ENCODE measurements around the gene AXIN1. TPM values are rescaled to one million over a fixed set of nuclear protein-coding genes. Genes with fewer than 3 reads are reported as not detected.

The AXIN1 gene
- total and polyA plus RNA-seq, 2 of the 8 experiments (the other 6 are each of a cell fraction or from before 2014, with no cell fraction given) = 12.5 to 41.9 TPM

DNA sequence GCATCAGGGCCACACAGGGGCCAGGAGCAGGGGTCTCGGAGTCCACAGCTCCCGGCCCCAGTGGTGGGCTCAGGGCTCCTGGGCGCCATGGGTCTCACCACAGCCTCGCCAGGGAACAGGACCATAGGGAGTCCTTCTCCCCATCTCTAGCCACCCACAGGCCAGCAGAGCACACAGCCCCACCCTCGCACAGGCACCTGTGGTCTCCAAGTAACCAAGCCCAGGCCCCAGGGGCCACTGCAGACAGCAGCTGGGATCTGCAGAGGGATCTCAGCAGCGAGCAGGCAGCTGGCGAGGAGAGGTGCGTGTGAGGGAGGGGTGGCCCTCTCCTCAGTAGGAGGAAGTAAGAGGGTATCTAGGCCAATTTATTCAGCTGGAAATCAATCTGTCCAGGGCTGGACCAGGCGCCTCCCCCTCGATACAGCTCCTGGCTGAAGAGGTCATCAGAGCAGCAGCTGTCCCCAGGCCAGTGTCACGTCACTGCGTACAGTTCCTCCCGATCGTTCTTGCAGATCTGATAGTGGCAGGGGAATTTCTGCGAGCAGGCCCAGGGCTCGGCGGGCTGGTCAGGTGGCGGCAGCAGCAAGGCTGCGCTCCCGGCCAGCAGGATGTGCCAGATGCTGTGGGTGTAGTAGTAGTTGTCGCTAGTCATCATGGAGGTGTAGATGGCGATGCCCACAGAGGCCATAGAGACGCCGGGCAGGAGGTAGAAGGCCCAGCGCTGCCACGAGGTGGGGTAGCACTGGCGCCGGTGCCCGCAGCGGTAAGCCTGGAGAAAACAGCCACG lies 19.2 kb upstream of the AXIN1 start:
- no peaks in the 10 kb centered on the region; the same call in 1 of the 2 replicates for H3K79me1 ChIP-seq (ENCODE audit: low read depth, low read length)
- no peak overlapping the region for H2AK5ac ChIP-seq (ENCODE audit: low read depth, low read length)
- H3K23me2 ChIP-seq (ENCODE audit: low read depth, low read length) = no peaks in the 10 kb centered on the region; the same call in 1 of the 2 replicates
- ChIA-PET POLR2A (ENCODE audit: partially characterized antibody) (interaction anchor here (0.6 to 2.5 kb wide), 11 partner anchors 7 to 377 kb away, joined by 3 to 11 read pairs (median 4); no protein-coding TSS in a partner anchor), CTCF (ENCODE audit: partially characterized antibody) (interaction anchor here (0.6 to 1.8 kb wide), 10 partner anchors 9 to 341 kb away, joined by 3 to 5 read pairs (median 3); no protein-coding TSS in a partner anchor)
- H3K9me3 ChIP-seq (ENCODE audit: insufficient read depth in 2 of 2, low read depth in 1 of 2, low read length in 1 of 2) = no peaks in the 10 kb centered on the region
- H2BK20ac ChIP-seq (ENCODE audit: low read length) = no peak overlapping the region
- WGBS, 2 experiments (ENCODE audit: extremely low coverage in 1 of 2, insufficient coverage in 1 of 2, insufficient read length in 1 of 2, insufficient replicate concordance in 2 of 2, low coverage in 1 of 2, low lambda C conversion rate in 2 of 2, missing lambda C conversion rate in 1 of 2) = 96% methylated on average over 31 of the region's 31 CpGs; no CpG with 5 or more reads in 1 of the 2 experiments
- H3K4me1 ChIP-seq (replicated peaks in 1 of 4; ENCODE audit: control insufficient read depth in 3 of 4, insufficient read depth in 4 of 4, low read length in 3 of 4) = peaks cover 0 to 10% (median 9%) of the 10 kb centered on the region in 4 experiments; a peak in 5 of 7 replicates
- no peak for TF ChIP-seq ZNF274 (IDR thresholded peaks at IDR 0.05; ENCODE audit: borderline replicate concordance, extremely low read depth, low read length)
- TF ChIP-seq HDAC6 (IDR thresholded peaks at IDR 0.05; ENCODE audit: low read depth, low read length) = no peak
- no peak for TF ChIP-seq SUZ12 (IDR thresholded peaks at IDR 0.05; ENCODE audit: low read length)
- no peak overlapping the region for H3K56ac ChIP-seq (replicated peaks; ENCODE audit: insufficient read length, low read depth, low read length)
- no peak overlapping the region for H2BK15ac ChIP-seq (ENCODE audit: low read length)
- no peak overlapping the region for H2BK12ac ChIP-seq (ENCODE audit: low read depth, low read length)
- H3K4ac ChIP-seq (replicated peaks; ENCODE audit: insufficient read length, low read depth, low read length) = no peak overlapping the region
- peak overlapping the region; percentile 52 for H2BK5ac ChIP-seq (ENCODE audit: low read depth, low read length)
- no peak overlapping the region for H3K18ac ChIP-seq (ENCODE audit: extremely low read depth, low read length)
- H4K8ac ChIP-seq (ENCODE audit: extremely low read depth, insufficient read depth, low read length) = no peak overlapping the region
- H3K79me2 ChIP-seq (ENCODE audit: control insufficient read depth in 1 of 2, insufficient read depth in 2 of 2, low read length in 2 of 2) = no peaks in the 10 kb centered on the region; a peak in 1 of 4 replicates
- H3K27me3 ChIP-seq (replicated peaks in 1 of 4; ENCODE audit: control insufficient read depth in 3 of 4, extremely low read depth in 1 of 4, insufficient read depth in 3 of 4, low read length in 3 of 4) = no peaks in the 10 kb centered on the region
- no peak overlapping the region for H3K23ac ChIP-seq (ENCODE audit: insufficient read length)
- peaks cover 8 to 38% of the 10 kb centered on the region in 2 experiments for H4K20me1 ChIP-seq (replicated peaks in 1 of 2; ENCODE audit: control insufficient read depth in 1 of 2, insufficient read depth in 2 of 2, low read length in 2 of 2)
- H2AFZ ChIP-seq (ENCODE audit: low read length) = no peak overlapping the region
- H3K4me2 ChIP-seq (ENCODE audit: insufficient read depth in 1 of 2, low read depth in 2 of 2, low read length in 2 of 2) = no peak overlapping the region
- FAIRE-seq (no peak), DNase-seq (ENCODE audit: low read depth in 1 of 2, low spot score in 2 of 2) (peak in 1 of 2 experiments; percentile 47)
- no peak overlapping the region for H3K4me3 ChIP-seq (ENCODE audit: extremely low read depth in 1 of 4, insufficient read depth in 2 of 4, low read depth in 3 of 4, low read length in 4 of 4)
- no peak overlapping the region for H4K5ac ChIP-seq (ENCODE audit: insufficient read length, low read depth, low read length)
- H4K91ac ChIP-seq (replicated peaks; ENCODE audit: insufficient read length, low read length) = no peak overlapping the region
- H3K14ac ChIP-seq (ENCODE audit: insufficient read length) = no peak overlapping the region
- H3K36me3 ChIP-seq (ENCODE audit: control insufficient read depth in 2 of 4, insufficient read depth in 4 of 4, low read length in 3 of 4) = peaks cover 23 to 65% (median 48%) of the 10 kb centered on the region in 4 experiments
- no peak overlapping the region for H3K9ac ChIP-seq (replicated peaks in 1 of 4; ENCODE audit: extremely low read depth in 1 of 4, low read depth in 3 of 4, low read length in 3 of 4)
- no peak overlapping the region for H2BK120ac ChIP-seq (replicated peaks; ENCODE audit: low read depth, low read length)
- no peak overlapping the region for H3K27ac ChIP-seq (ENCODE audit: low read depth, low read length)
